Pancreas (tissue), 10 donors: ENCODE measurements around the gene USP20. TPM values are rescaled to one million over a fixed set of nuclear protein-coding genes. Genes with fewer than 3 reads are reported as not detected.

Experiments used
- ATAC-seq, 4 donors: fragments of 200-7000 bp; cut with Tn5 transposase; one replicate each; pipeline versions ENCODE4 v1.8.0 to v1.9.1; 2020; ENCODE audit warnings: mild to moderate bottlenecking in 4 of 4, moderate library complexity in 4 of 4
- DNase-seq, 6 donors: peaks; one replicate each; pipeline ENCODE4 v3.0.0-alpha.2; 2020
- FAIRE-seq: peaks from 2 replicates; lab custom pipeline; 2012; peaks lifted over from hg19 to GRCh38; lab: Jason Lieb, UNC
- H3K27ac ChIP-seq, 4 donors: fragments of 200-600 bp; sonication (generic); 1 replicate in 3 of 4; 2 replicates in 1 of 4; pipeline versions ENCODE4 v1.5.0 to v1.8.0; 2020
- H3K27me3 ChIP-seq, 4 donors: fragments of 200-600 bp; one replicate each; pipeline ENCODE4 v1.8.0; 2021
- H3K36me3 ChIP-seq, 3 donors: fragments of 200-600 bp; sonication (generic) in 1 of 3; one replicate each; pipeline versions ENCODE4 v1.5.0 to v1.8.0; 2020 to 2021
- H3K4me1 ChIP-seq, 3 donors: fragments of 200-600 bp; one replicate each; pipeline ENCODE4 v1.8.0; 2021
- H3K4me3 ChIP-seq, 4 donors: fragments of 200-600 bp; sonication (generic) in 2 of 4; one replicate each; pipeline versions ENCODE4 v1.5.0 to v1.8.0; 2020 to 2021
- H3K9me3 ChIP-seq, 4 donors: fragments of 200-600 bp; one replicate each; pipeline ENCODE4 v1.8.0; 2021
- CTCF ChIP-seq, 4 donors: fragments of 200-600 bp; sonication (generic) in 3 of 4; IDR thresholded peaks; one replicate each; pipeline versions ENCODE4 v1.5.0 to v1.8.0; 2021; ENCODE audit warnings: antibody characterized with exemption in 4 of 4
- WGBS, 2 donors: extraction: QIAGEN DNeasy Blood & Tissue Kit; methylation state at CpG; one replicate each; pipeline ENCODE4 v1.1.7; 2013; 5-methylcytosine and 5-hydroxymethylcytosine counted together
- intact Hi-C, 3 donors: fragments of 100-400 bp; cut with DNase I; formaldehyde crosslinking; loops; one replicate each; pipeline versions ENCODE4 v1.11.1 to v1.14.2; 2022
- polyA plus RNA-seq, 2 donors: library from polyadenylated mRNA; stranded (reverse); fragments of 200-250 nt; gene quantifications; one replicate each; pipeline ENCODE4 v1.2.3, GENCODE V29; 2013
- total RNA-seq, 6 donors: library from RNA; stranded (reverse); fragmentation: NEBNext Ultra II Directional in 4 of 6; extraction: Animal tissue kit (Norgen Biotek cat#: 25700) in 4 of 6; gene quantifications; one replicate each; pipeline versions ENCODE4 v1.2.1 to v1.2.4, GENCODE V29; 2021 to 2023
- donor health status: healthy with polysubstance abuse.
- donor health status: DM: no; HTN: no; CAD: no; lungs with moderate emphysema.
- donor health status: DM: no; HTN: no; CAD: no.
- donor health status: control.
- donor health status: control.
- donor health status: Bipolar disorder and iron deficiency.
- donor health status: DM: yes; HTN: yes; CAD: no.
- donor health status: DM: no; HTN: no; CAD: no.
- donor health status: DM: no; HTN: no; CAD: no.
- donor health status: DM: yes; HTN: yes; CAD: no.

USP20 gene
- total and polyA plus RNA-seq, 8 donors, result 9.7 to 54.8 (median 14.0) TPM

GRCh38 chr9:129879991-129880653 lies 44.9 kb downstream of the USP20 start:
- Histone ChIP-seq H3K4me1 (peaks cover 0 to 6% (median 6%) of the 10 kb centered on the region in 3 donors), H3K36me3 (peaks cover 0 to 36% (median 6%) of the 10 kb centered on the region in 3 donors), H3K4me3 (no peak overlapping the region), H3K27ac (no peak overlapping the region), H3K27me3 (no peaks in the 10 kb centered on the region), H3K9me3 (no peaks in the 10 kb centered on the region)
- ATAC-seq (no peak), DNase-seq (peak in 1 of 6 donors; percentile 66), FAIRE-seq (no peak)
- intact Hi-C loops, result loop anchor here in 1 of 3 donors (10.0 kb wide), 2 partner anchors 185 to 355 kb away; no protein-coding TSS in a partner anchor
- 94 to 95% methylated on average over 31 of the region's 31 CpGs for WGBS, 2 donors
- no peak for TF ChIP-seq CTCF (IDR thresholded peaks at IDR 0.05)

GRCh38 chr9:129880654-129881546 lies 45.6 kb downstream of the USP20 start:
- Histone ChIP-seq H3K36me3 (peaks cover 0 to 28% (median 0%) of the 10 kb centered on the region in 3 donors), H3K27ac (no peak overlapping the region), H3K4me1 (peaks cover 0 to 8% (median 6%) of the 10 kb centered on the region in 3 donors), H3K9me3 (no peaks in the 10 kb centered on the region), H3K27me3 (no peaks in the 10 kb centered on the region), H3K4me3 (no peak overlapping the region)
- no peak for ATAC-seq
- intact Hi-C loops, result loop anchor here in 1 of 3 donors (10.0 kb wide), 2 partner anchors 184 to 354 kb away; no protein-coding TSS in a partner anchor
- no peak for FAIRE-seq
- WGBS, 2 donors, result 87 to 89% methylated on average over 28 of the region's 28 CpGs
- peak in 1 of 6 donors; percentile 66 for DNase-seq
- no peak for TF ChIP-seq CTCF (IDR thresholded peaks at IDR 0.05)

- Histone ChIP-seq H3K4me1 (peaks cover 4 to 8% (median 6%) of the 10 kb centered on the region in 3 donors), H3K36me3 (peaks cover 0 to 24% (median 0%) of the 10 kb centered on the region in 3 donors), H3K9me3 (no peaks in the 10 kb centered on the region), H3K27ac (no peak overlapping the region), H3K4me3 (no peak overlapping the region), H3K27me3 (no peaks in the 10 kb centered on the region)
- ATAC-seq (no peak), DNase-seq (no peak), FAIRE-seq (no peak)
- 86 to 89% methylated on average over 19 of the region's 19 CpGs for WGBS, 2 donors
- TF ChIP-seq CTCF (IDR thresholded peaks at IDR 0.05), result no peak
- intact Hi-C loops, result loop anchor here in 1 of 3 donors (10.0 kb wide), 2 partner anchors 183 to 353 kb away; no protein-coding TSS in a partner anchor
These were observed 46.5 kb downstream of the USP20 start for GRCh38 chr9:129881547-129882324.

- peak; percentile 88 to 95 (median 90) for DNase-seq
- H3K4me3 ChIP-seq, result peak overlapping the region in 3 of 4 donors; percentile 5 to 53 (median 50)
- peak overlapping the region; percentile 23 to 74 (median 68) for H3K27ac ChIP-seq
- 7% methylated on average over 24 of the region's 24 CpGs for WGBS, 2 donors
- peak; percentile 85 to 91 (median 87) for ATAC-seq
- intact Hi-C loops, result loop anchor here in 1 of 3 donors (10.0 kb wide), 2 partner anchors 180 to 350 kb away; no protein-coding TSS in a partner anchor
- H3K4me1 ChIP-seq, result peaks cover 4 to 8% (median 6%) of the 10 kb centered on the region in 3 donors
- H3K27me3 ChIP-seq, result no peaks in the 10 kb centered on the region
- H3K36me3 ChIP-seq, result peaks cover 0 to 21% (median 0%) of the 10 kb centered on the region in 3 donors
- FAIRE-seq, result no peak
- no peak for TF ChIP-seq CTCF (IDR thresholded peaks at IDR 0.05)
- no peaks in the 10 kb centered on the region for H3K9me3 ChIP-seq
These were observed 49.2 kb downstream of the USP20 start for GRCh38 chr9:129884220-129885017.
